Endothelial cell of umbilical vein (primary cell): ENCODE results near the gene KRT6C. TPM values are rescaled to one million over a fixed set of nuclear protein-coding genes. Genes with fewer than 3 reads are reported as not detected.

Source experiments
- BruUV-seq: library from RNA; stranded (reverse); fragments of 400-500 nt; replicated peaks from 2 replicates; lab custom pipeline; 2021; lab: Mats Ljungman, UMichigan
- CTCF ChIA-PET: fragments of 300-600, 350-600 bp; sonication (Branson Sonifier 250); formaldehyde crosslinking; loops from one replicate; lab custom pipeline; 2021; ENCODE audit warnings: antibody characterized with exemption, inconsistent platforms; lab: Charles Lee
- POLR2A ChIA-PET: fragments of 300-600, 350-600 bp; sonication (Branson Sonifier 250); formaldehyde crosslinking; loops from one replicate; lab custom pipeline; 2021; ENCODE audit warnings: antibody characterized with exemption, inconsistent platforms; lab: Charles Lee
- DNase-seq: peaks from one replicate; pipeline ENCODE4 v3.0.0-alpha.2; 2011; ENCODE audit warnings: low read depth, low spot score
- FAIRE-seq: peaks from 2 replicates; lab custom pipeline; 2011; peaks lifted over from hg19 to GRCh38; lab: Jason Lieb, UNC
- H2AFZ ChIP-seq: 2 replicates; pipeline ENCODE4 v1.6.0; 2012; ENCODE audit warnings: low read depth, low read length, control low read depth, inconsistent platforms
- H3K27ac ChIP-seq: 2 replicates; pipeline ENCODE4 v1.5.1; 2011; ENCODE audit warnings: low read depth, mild to moderate bottlenecking, control low read depth, low read length, moderate library complexity; ENCODE audit not compliant: insufficient read depth
- H3K27me3 ChIP-seq, 2 experiments: 2 replicates each; pipeline versions ENCODE4 v1.6.0 to v1.6.1; 2011; ENCODE audit warnings: low read length in 2 of 2, mixed read lengths in 1 of 2; ENCODE audit not compliant: control insufficient read depth in 2 of 2, insufficient read depth in 2 of 2
- H3K36me3 ChIP-seq, 2 experiments: 2 replicates in 1 of 2; 3 replicates in 1 of 2; pipeline ENCODE4 v1.5.1; 2011; ENCODE audit warnings: low read length in 2 of 2, mild to moderate bottlenecking in 1 of 2, moderate library complexity in 1 of 2; ENCODE audit not compliant: control insufficient read depth in 2 of 2, insufficient read depth in 2 of 2; ENCODE audit errors: extremely low read depth in 1 of 2
- H3K4me1 ChIP-seq: 3 replicates; pipeline ENCODE4 v1.5.1; 2011; ENCODE audit warnings: mild to moderate bottlenecking, low read length; ENCODE audit not compliant: control insufficient read depth, insufficient read depth; ENCODE audit errors: extremely low read depth
- H3K4me2 ChIP-seq: 2 replicates; pipeline ENCODE4 v1.6.1; 2011; ENCODE audit warnings: low read length, control low read depth, mixed read lengths; ENCODE audit not compliant: insufficient read depth
- H3K4me3 ChIP-seq, 3 experiments: fragments of 200-600 bp in 1 of 3; sonication (generic), shearing (Covaris generic) in 1 of 3; replicated peaks in 1 of 3; 2 replicates each; pipeline ENCODE4 v1.5.1; 2011 to 2016; ENCODE audit warnings: control low read depth in 3 of 3, low read length in 3 of 3, mild to moderate bottlenecking in 2 of 3, inconsistent platforms in 1 of 3, low read depth in 1 of 3, moderate library complexity in 1 of 3; ENCODE audit not compliant: insufficient read depth in 1 of 3
- H3K79me2 ChIP-seq: 2 replicates; pipeline ENCODE4 v1.6.0; 2012; ENCODE audit warnings: low read length, inconsistent platforms; ENCODE audit not compliant: control insufficient read depth, insufficient read depth
- H3K9ac ChIP-seq: replicated peaks from 2 replicates; pipeline ENCODE3; 2011; ENCODE audit warnings: low read length, control low read depth; ENCODE audit not compliant: insufficient read depth; ENCODE audit errors: extremely low read depth
- H3K9me1 ChIP-seq: replicated peaks from 3 replicates; pipeline ENCODE4 v1.6.0; 2011; ENCODE audit warnings: mild to moderate bottlenecking, low read length; ENCODE audit not compliant: control insufficient read depth, insufficient read depth; ENCODE audit errors: extremely low read depth
- H3K9me3 ChIP-seq: replicated peaks from 2 replicates; pipeline ENCODE4 v1.5.1; 2012; ENCODE audit warnings: low read length, inconsistent platforms; ENCODE audit not compliant: control insufficient read depth, insufficient read depth
- H4K20me1 ChIP-seq: replicated peaks from 2 replicates; pipeline ENCODE3; 2011; ENCODE audit warnings: mild to moderate bottlenecking, low read length; ENCODE audit not compliant: control insufficient read depth, insufficient read depth; ENCODE audit errors: extremely low read depth
- CTCF ChIP-seq, 2 donors: IDR thresholded peaks; 1 replicate in 1 of 2; 2 replicates in 1 of 2; pipeline ENCODE4 v1.5.1; 2011; ENCODE audit warnings: low read length in 2 of 2, mild to moderate bottlenecking in 2 of 2, moderate library complexity in 2 of 2, control low read depth in 1 of 2, inconsistent platforms in 1 of 2, low read depth in 1 of 2; ENCODE audit not compliant: insufficient read depth in 1 of 2; ENCODE audit errors: extremely low read depth in 1 of 2
- EZH2 ChIP-seq: IDR thresholded peaks from 2 replicates; pipeline ENCODE4 v1.6.1; 2012; ENCODE audit warnings: borderline replicate concordance, low read depth, mild to moderate bottlenecking, moderate library complexity, low read length, inconsistent platforms; ENCODE audit not compliant: severe bottlenecking
- FOS ChIP-seq: IDR thresholded peaks from 2 replicates; pipeline ENCODE4 v1.6.1; 2011; ENCODE audit warnings: mild to moderate bottlenecking, low read length, moderate library complexity, borderline replicate concordance; ENCODE audit not compliant: insufficient read depth
- GATA2 ChIP-seq: IDR thresholded peaks from 2 replicates; pipeline ENCODE4 v1.7.0; 2011; ENCODE audit warnings: low read depth, mild to moderate bottlenecking, moderate library complexity, mixed read lengths, low read length; ENCODE audit not compliant: insufficient read length, insufficient read depth
- JUN ChIP-seq: IDR thresholded peaks from 2 replicates; pipeline ENCODE4 v1.6.1; 2011; ENCODE audit warnings: borderline replicate concordance, low read depth; ENCODE audit not compliant: insufficient read length, insufficient read depth
- MAX ChIP-seq: IDR thresholded peaks from 2 replicates; pipeline ENCODE4 v1.6.1; 2011; ENCODE audit not compliant: insufficient read depth, insufficient read length
- MYC ChIP-seq: IDR thresholded peaks from one replicate; pipeline ENCODE4 v1.6.1; 2011; ENCODE audit warnings: mild to moderate bottlenecking, low read depth, low read length
- POLR2A ChIP-seq: IDR thresholded peaks from 2 replicates; pipeline ENCODE4 v1.6.1; 2012; ENCODE audit warnings: low read depth, mild to moderate bottlenecking, control low read depth, low read length
- POLR2AphosphoS5 ChIP-seq: IDR thresholded peaks from 2 replicates; pipeline ENCODE4 v1.6.1; 2012; ENCODE audit warnings: low read depth, mild to moderate bottlenecking, control low read depth, low read length, moderate library complexity; ENCODE audit not compliant: insufficient read depth
- dilution Hi-C: fragments of 300-500 bp; cut with MboI; formaldehyde crosslinking; loops from one replicate; pipeline ENCODE4 v1.15.0; 2019; ENCODE audit warnings: low sequenced_read_pairs; ENCODE audit not compliant: extremely low pct_ligation_motif_present
- intact Hi-C: fragments of 100-400 bp; cut with micrococcal nuclease; formaldehyde crosslinking; loops from one replicate; pipeline ENCODE4 v1.10.0; 2022
- polyA plus RNA-seq, 4 experiments: library from polyadenylated mRNA; depleted of rRNA in 3 of 4; stranded (reverse) in 3 of 4; unstranded in 1 of 4; fragments of >200 nt; gene quantifications; 2 replicates each; pipeline versions ENCODE4 v1.2.1 to v1.2.3, GENCODE V29; 2011 to 2012; ENCODE audit warnings: missing spikeins in 1 of 4
- total RNA-seq: library from RNA; stranded (reverse); gene quantifications from 2 replicates; pipeline ENCODE4 v1.2.3, GENCODE V29; 2021

KRT6C gene
- total and polyA plus RNA-seq, 2 donors (not counting 3 experiments of a cell fraction or from before 2014, with no cell fraction given): not detected

- Histone ChIP-seq H3K27me3 (peaks cover 7 to 9% of the 10 kb centered on the region in 2 experiments), H3K4me1 (no peaks in the 10 kb centered on the region)
- intact Hi-C loops: no loop called here
Measured at GRCh38 chr12:52455821-52456220, 17.8 kb downstream of the KRT6C start.

More at GRCh38 chr12:52455821-52456220, 17.8 kb downstream of the KRT6C start:
- no peak for FAIRE-seq
- no peaks in the 10 kb centered on the region for H3K9me1 ChIP-seq
- POLR2A ChIA-PET: no interaction called here
- no peak overlapping the region for H3K4me3 ChIP-seq
- no peak overlapping the region for H3K4me2 ChIP-seq
- no peaks in the 10 kb centered on the region for H3K36me3 ChIP-seq
- no peak overlapping the region for H3K9ac ChIP-seq
- no peaks in the 10 kb centered on the region for H3K79me2 ChIP-seq
- CTCF ChIA-PET: no interaction called here
- dilution Hi-C loops: no loop called here
- no peak overlapping the region for H3K27ac ChIP-seq
- H4K20me1 ChIP-seq: no peaks in the 10 kb centered on the region
- TF ChIP-seq EZH2 (no peak), MAX (no peak), FOS (no peak), JUN (no peak), CTCF (IDR thresholded peaks at IDR 0.05; ENCODE audit: extremely low read depth in 1 of 2, insufficient read depth in 1 of 2, low read depth in 1 of 2, low read length in 2 of 2) (no peak), GATA2 (no peak), POLR2AphosphoS5 (no peak), MYC (no peak), POLR2A (no peak)
- H3K9me3 ChIP-seq: no peaks in the 10 kb centered on the region
- no peak for DNase-seq
- no TSS peak for BruUV-seq
- H2AFZ ChIP-seq: no peak overlapping the region
